A673 (cell line): Measurements from ENCODE around the gene SUSD1. TPM values are rescaled to one million over a fixed set of nuclear protein-coding genes. Genes with fewer than 3 reads are reported as not detected.
A peak's percentile ranks its signal among the peaks of the same experiment; 100 is the strongest.

Source experiments
- BruUV-seq: library from RNA; stranded (reverse); fragments of 400-500 nt; replicated peaks from 2 replicates; lab custom pipeline; 2021; lab: Mats Ljungman, UMichigan
- CTCF ChIA-PET: fragments of 300-600 bp; sonication (Branson Sonifier 250); formaldehyde crosslinking; loops from one replicate; lab custom pipeline; 2022; ENCODE audit warnings: antibody characterized with exemption; lab: Charles Lee
- POLR2A ChIA-PET: fragments of 300-600 bp; sonication (Branson Sonifier 250); formaldehyde crosslinking; loops from one replicate; lab custom pipeline; 2022; ENCODE audit warnings: antibody characterized with exemption; ENCODE audit not compliant: low non-redundant PET; lab: Charles Lee
- DNase-seq: peaks from one replicate; pipeline ENCODE4 v3.0.0-alpha.2; 2015; ENCODE audit warnings: low spot score
- H3K27ac ChIP-seq: fragments of 200-600 bp; sonication (generic); 2 replicates; pipeline ENCODE4 v1.5.1; 2016; ENCODE audit warnings: mixed run types, low read depth, mild to moderate bottlenecking, mixed read lengths, antibody characterized with exemption, low read length; ENCODE audit not compliant: poor library complexity, severe bottlenecking
- H3K27me3 ChIP-seq: fragments of 200-600 bp; sonication (generic); replicated peaks from 2 replicates; pipeline ENCODE4 v1.6.1; 2017; ENCODE audit warnings: mixed run types, low read depth, mild to moderate bottlenecking, mixed read lengths, antibody characterized with exemption, low read length; ENCODE audit not compliant: insufficient read depth, poor library complexity
- H3K36me3 ChIP-seq: fragments of 200-600 bp; sonication (generic); 2 replicates; pipeline ENCODE4 v1.6.1; 2016; ENCODE audit warnings: mixed run types, mild to moderate bottlenecking, mixed read lengths, antibody characterized with exemption, low read length; ENCODE audit not compliant: insufficient read depth, poor library complexity, severe bottlenecking
- H3K4me1 ChIP-seq: fragments of 200-600 bp; sonication (generic); 2 replicates; pipeline ENCODE4 v1.6.1; 2017; ENCODE audit warnings: mixed run types, mild to moderate bottlenecking, mixed read lengths, antibody characterized with exemption, low read length; ENCODE audit not compliant: insufficient read depth, poor library complexity, severe bottlenecking
- H3K4me3 ChIP-seq: fragments of 200-600 bp; sonication (generic); 2 replicates; pipeline ENCODE4 v1.5.1; 2016; ENCODE audit warnings: low read depth, mixed run types, mild to moderate bottlenecking, mixed read lengths, low read length; ENCODE audit not compliant: poor library complexity, severe bottlenecking
- H3K9me3 ChIP-seq: fragments of 200-600 bp; sonication (generic); 2 replicates; pipeline ENCODE4 v1.6.1; 2016; ENCODE audit warnings: mixed run types, low read depth, mild to moderate bottlenecking, mixed read lengths, antibody characterized with exemption, low read length; ENCODE audit not compliant: poor library complexity, severe bottlenecking
- EZH2 ChIP-seq: fragments of 200-600 bp; sonication (generic); IDR thresholded peaks from 2 replicates; pipeline ENCODE4 v1.6.1; 2017; ENCODE audit warnings: borderline replicate concordance, low read depth, mild to moderate bottlenecking, mixed read lengths, antibody characterized with exemption, low read length; ENCODE audit not compliant: poor library complexity, severe bottlenecking
- intact Hi-C: fragments of 100-400 bp; cut with micrococcal nuclease; formaldehyde crosslinking; loops from one replicate; pipeline ENCODE4 v1.10.0; 2022; ENCODE audit not compliant: unreplicated experiment
- total RNA-seq: library from RNA; stranded (reverse); gene quantifications from 2 replicates; pipeline ENCODE4 v1.2.3, GENCODE V29; 2021
- TF ChIP-seq, protein P1 (sequence below): fragments of 300-800, 200-600 bp; sonication (generic); conservative IDR thresholded peaks from 2 replicates; pipeline ENCODE4 v1.5.1; 2017; ENCODE audit warnings: low read depth, mild to moderate bottlenecking, antibody characterized with exemption, low read length, moderate library complexity, mixed read lengths

SUSD1 gene
- total RNA-seq, 1 experiment from 2014 or later, result 14.9 TPM

DNA sequence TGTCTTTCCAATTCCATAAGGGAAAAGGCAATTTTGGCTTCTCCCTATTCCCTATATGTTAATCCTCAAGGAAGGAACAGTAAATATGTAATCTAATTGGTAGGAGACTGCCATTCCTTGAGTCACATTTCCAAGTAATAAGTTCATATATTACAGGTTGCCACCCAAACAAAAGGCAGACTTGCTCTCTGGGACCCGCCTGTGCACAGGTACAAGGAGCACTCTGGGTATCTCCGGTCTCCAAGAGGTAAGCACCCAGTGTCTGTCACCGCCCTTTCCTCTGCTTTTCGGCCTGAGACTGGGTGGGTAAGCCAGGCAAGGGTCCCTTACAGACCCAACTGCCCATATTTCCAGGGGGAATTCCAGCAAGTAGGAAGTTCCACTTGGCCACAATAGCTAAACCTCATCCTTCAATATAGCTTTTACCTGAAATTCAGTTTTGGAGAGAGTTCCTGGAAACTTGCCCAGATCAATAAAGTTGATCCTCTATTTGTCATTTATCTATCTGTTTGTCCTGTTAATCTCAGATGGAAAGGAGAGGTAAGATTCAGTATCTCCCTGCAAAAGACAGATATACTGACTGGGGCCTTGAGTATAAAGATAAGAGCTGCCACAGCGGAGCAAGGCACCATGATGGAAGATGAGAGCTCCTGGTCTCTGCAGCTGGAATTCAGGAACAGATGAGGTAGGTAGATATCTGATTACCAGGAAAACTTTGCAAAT, 81.8 kb downstream of the SUSD1 start:
- H3K4me1 ChIP-seq, result peaks cover 4% of the 10 kb centered on the region
- CTCF ChIA-PET, result no interaction called here
- no TSS peak for BruUV-seq
- DNase-seq, result no peak
- intact Hi-C loops, result loop anchor here (5.0 to 10.0 kb wide), 3 partner anchors 701 to 811 kb away; no protein-coding TSS in a partner anchor
- H3K4me3 ChIP-seq, result no peak overlapping the region
- H3K27ac ChIP-seq, result no peak overlapping the region
- POLR2A ChIA-PET, result no interaction called here
- TF ChIP-seq, protein P1, sequence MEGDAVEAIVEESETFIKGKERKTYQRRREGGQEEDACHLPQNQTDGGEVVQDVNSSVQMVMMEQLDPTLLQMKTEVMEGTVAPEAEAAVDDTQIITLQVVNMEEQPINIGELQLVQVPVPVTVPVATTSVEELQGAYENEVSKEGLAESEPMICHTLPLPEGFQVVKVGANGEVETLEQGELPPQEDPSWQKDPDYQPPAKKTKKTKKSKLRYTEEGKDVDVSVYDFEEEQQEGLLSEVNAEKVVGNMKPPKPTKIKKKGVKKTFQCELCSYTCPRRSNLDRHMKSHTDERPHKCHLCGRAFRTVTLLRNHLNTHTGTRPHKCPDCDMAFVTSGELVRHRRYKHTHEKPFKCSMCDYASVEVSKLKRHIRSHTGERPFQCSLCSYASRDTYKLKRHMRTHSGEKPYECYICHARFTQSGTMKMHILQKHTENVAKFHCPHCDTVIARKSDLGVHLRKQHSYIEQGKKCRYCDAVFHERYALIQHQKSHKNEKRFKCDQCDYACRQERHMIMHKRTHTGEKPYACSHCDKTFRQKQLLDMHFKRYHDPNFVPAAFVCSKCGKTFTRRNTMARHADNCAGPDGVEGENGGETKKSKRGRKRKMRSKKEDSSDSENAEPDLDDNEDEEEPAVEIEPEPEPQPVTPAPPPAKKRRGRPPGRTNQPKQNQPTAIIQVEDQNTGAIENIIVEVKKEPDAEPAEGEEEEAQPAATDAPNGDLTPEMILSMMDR, result no peak
- no peak for TF ChIP-seq EZH2
- no peaks in the 10 kb centered on the region for H3K36me3 ChIP-seq
- no peaks in the 10 kb centered on the region for H3K27me3 ChIP-seq
- H3K9me3 ChIP-seq, result no peaks in the 10 kb centered on the region

- Histone ChIP-seq H3K27ac (no peak overlapping the region), H3K36me3 (no peaks in the 10 kb centered on the region), H3K4me1 (peaks cover 4% of the 10 kb centered on the region), H3K9me3 (no peaks in the 10 kb centered on the region), H3K4me3 (no peak overlapping the region), H3K27me3 (no peaks in the 10 kb centered on the region)
- TF ChIP-seq, protein P1, result peak; percentile 57
- TF ChIP-seq EZH2, result no peak
- CTCF ChIA-PET, result interaction anchor here (0.6 to 1.0 kb wide), 2 partner anchors 269 to 372 kb away, joined by 3 read pairs; no protein-coding TSS in a partner anchor
- intact Hi-C loops, result loop anchor here (5.0 to 10.0 kb wide), 3 partner anchors 703 to 813 kb away; no protein-coding TSS in a partner anchor
- peak; percentile 52 for DNase-seq
- BruUV-seq, result no TSS peak
- POLR2A ChIA-PET, result no interaction called here
Observed at GRCh38 chr9:112091810-112092209, 83.3 kb downstream of the SUSD1 start.

GRCh38 chr9:112087506-112087905, 87.6 kb downstream of the SUSD1 start:
- Histone ChIP-seq H3K9me3 (no peaks in the 10 kb centered on the region), H3K4me1 (no peaks in the 10 kb centered on the region), H3K36me3 (no peaks in the 10 kb centered on the region), H3K4me3 (no peak overlapping the region), H3K27me3 (no peaks in the 10 kb centered on the region), H3K27ac (no peak overlapping the region)
- BruUV-seq, result no TSS peak
- DNase-seq, result no peak
- TF ChIP-seq, protein P1, result no peak
- no peak for TF ChIP-seq EZH2
- intact Hi-C loops, result loop anchor here (2.0 kb wide), 1 partner anchor 617 kb away; no protein-coding TSS in a partner anchor
- POLR2A ChIA-PET, result no interaction called here
- CTCF ChIA-PET, result interaction anchor here (0.6 kb wide), 1 partner anchor 21 kb away, joined by 3 read pairs; no protein-coding TSS in a partner anchor
